SK-N-SH (cell line): Measurements from ENCODE around the gene SF3B6. TPM values are rescaled to one million over a fixed set of nuclear protein-coding genes. Genes with fewer than 3 reads are reported as not detected.
"Not testable (repeated sequence)": the region's sequence is repeated elsewhere in the genome, so short reads cannot be mapped to it uniquely, and the experiment has no call there.

Experiments
- CTCF ChIA-PET: fragments of 300-600, 350-600 bp; formaldehyde crosslinking; extraction: SDS; loops from one replicate; lab custom pipeline; 2021; lab: Yijun Ruan, JAX
- POLR2A ChIA-PET: fragments of 350-600 bp; sonication (Branson Sonifier 250); formaldehyde crosslinking; extraction: SDS; loops from one replicate; lab custom pipeline; 2020; ENCODE audit warnings: antibody characterized with exemption, inconsistent platforms; lab: Yijun Ruan, JAX
- DNase-seq: peaks from one replicate; pipeline ENCODE4 v3.0.0; 2012
- H2AFZ ChIP-seq: fragments of 200-600 bp; sonication (generic); 2 replicates; pipeline ENCODE4 v1.8.1; 2016; ENCODE audit warnings: antibody characterized with exemption, mild to moderate bottlenecking, low read depth
- H3F3A ChIP-seq: fragments of 200-600 bp; sonication (generic); replicated peaks from 2 replicates; pipeline ENCODE3; 2016; ENCODE audit warnings: antibody characterized with exemption, mild to moderate bottlenecking; ENCODE audit not compliant: insufficient read depth
- H3K27ac ChIP-seq, 2 experiments: fragments of 200-500 bp in 1 of 2; fragments of 200-600 bp in 1 of 2; sonication (Bioruptor generic) in 1 of 2; sonication (generic), shearing (Covaris generic) in 1 of 2; 2 replicates each; pipeline versions ENCODE4 v1.5.1 to v1.6.1; 2014 to 2016; ENCODE audit warnings: low read depth in 2 of 2, inconsistent platforms in 1 of 2, low read length in 1 of 2, mild to moderate bottlenecking in 1 of 2, mixed read lengths in 1 of 2
- H3K27me3 ChIP-seq: fragments of 200-600 bp; sonication (generic), shearing (Covaris generic); 2 replicates; pipeline ENCODE4 v1.6.1; 2016; ENCODE audit warnings: mixed run types; ENCODE audit not compliant: insufficient read depth
- H3K36me3 ChIP-seq, 2 experiments: fragments of 200-500 bp in 1 of 2; fragments of 200-600 bp in 1 of 2; sonication (Bioruptor generic) in 1 of 2; sonication (generic) in 1 of 2; replicated peaks in 1 of 2; 2 replicates each; pipeline versions ENCODE3 to v1.5.1; 2014 to 2016; ENCODE audit warnings: low read length in 1 of 2, mild to moderate bottlenecking in 1 of 2; ENCODE audit not compliant: insufficient read depth in 2 of 2, control insufficient read depth in 1 of 2
- H3K4me1 ChIP-seq, 2 experiments: fragments of 200-500 bp in 1 of 2; fragments of 200-600 bp in 1 of 2; sonication (Bioruptor generic) in 1 of 2; sonication (generic), shearing (Covaris generic) in 1 of 2; 2 replicates each; pipeline versions ENCODE4 v1.5.1 to v1.6.1; 2014 to 2016; ENCODE audit warnings: low read depth in 1 of 2, low read length in 1 of 2, mixed run types in 1 of 2; ENCODE audit not compliant: insufficient read depth in 2 of 2, control insufficient read depth in 1 of 2
- H3K4me2 ChIP-seq: fragments of 200-600 bp; sonication (generic), shearing (Covaris generic); 2 replicates; pipeline ENCODE4 v1.6.1; 2017; ENCODE audit warnings: mixed run types
- H3K4me3 ChIP-seq, 2 experiments: fragments of 200-500 bp in 1 of 2; fragments of 200-600 bp in 1 of 2; sonication (Bioruptor generic) in 1 of 2; sonication (generic), shearing (Covaris generic) in 1 of 2; 2 replicates each; pipeline versions ENCODE4 v1.5.1 to v1.8.1; 2014 to 2016; ENCODE audit warnings: low read depth in 2 of 2, inconsistent platforms in 1 of 2, low read length in 1 of 2, mild to moderate bottlenecking in 1 of 2, mixed read lengths in 1 of 2, moderate library complexity in 1 of 2
- H3K79me2 ChIP-seq: fragments of 200-600 bp; sonication (generic); 2 replicates; pipeline ENCODE4 v1.8.1; 2017; ENCODE audit warnings: mild to moderate bottlenecking; ENCODE audit not compliant: insufficient read depth
- H3K9ac ChIP-seq: fragments of 200-600 bp; sonication (generic); 2 replicates; pipeline ENCODE4 v1.6.1; 2017; ENCODE audit warnings: mixed run types
- H3K9me2 ChIP-seq: fragments of 200-600 bp; sonication (generic); 2 replicates; pipeline ENCODE4 v1.6.1; 2017; ENCODE audit warnings: mixed run types
- H3K9me3 ChIP-seq: fragments of 200-600 bp; sonication (generic); 2 replicates; pipeline ENCODE4 v1.6.1; 2017; ENCODE audit warnings: mixed run types, mild to moderate bottlenecking, moderate library complexity
- H4K20me1 ChIP-seq: fragments of 200-600 bp; sonication (generic); 2 replicates; pipeline ENCODE4 v1.6.1; 2017; ENCODE audit warnings: mild to moderate bottlenecking, mixed run types; ENCODE audit not compliant: insufficient read depth
- CHD2 ChIP-seq: fragments of 150-350 bp; IDR thresholded peaks from 2 replicates; pipeline ENCODE4 v1.6.1; 2018; ENCODE audit warnings: low read length; ENCODE audit not compliant: partially characterized antibody
- EP300 ChIP-seq, 2 experiments: IDR thresholded peaks; 2 replicates each; pipeline versions ENCODE4 v1.4.0 to v1.6.1; 2012; ENCODE audit warnings: borderline replicate concordance in 1 of 2, low read depth in 1 of 2, low read length in 1 of 2
- MXI1 ChIP-seq: IDR thresholded peaks from 2 replicates; pipeline ENCODE4 v1.6.1; 2012; ENCODE audit warnings: mild to moderate bottlenecking, low read depth, low read length, improper control_type of control experiment
- WGBS: methylation state at CpG from one replicate; pipeline ENCODE4 v1.1.6; 2017; ENCODE audit warnings: low lambda C conversion rate; 5-methylcytosine and 5-hydroxymethylcytosine counted together
- polyA plus RNA-seq, 3 experiments: library from polyadenylated mRNA; depleted of rRNA; stranded (reverse); fragments of >200 nt; gene quantifications; 2 replicates each; pipeline ENCODE4 v1.2.3, GENCODE V29; 2012

Gene SF3B6
- polyA plus RNA-seq, 1 of the 3 experiments (the other 2 are of a cell fraction), result 275 TPM

DNA sequence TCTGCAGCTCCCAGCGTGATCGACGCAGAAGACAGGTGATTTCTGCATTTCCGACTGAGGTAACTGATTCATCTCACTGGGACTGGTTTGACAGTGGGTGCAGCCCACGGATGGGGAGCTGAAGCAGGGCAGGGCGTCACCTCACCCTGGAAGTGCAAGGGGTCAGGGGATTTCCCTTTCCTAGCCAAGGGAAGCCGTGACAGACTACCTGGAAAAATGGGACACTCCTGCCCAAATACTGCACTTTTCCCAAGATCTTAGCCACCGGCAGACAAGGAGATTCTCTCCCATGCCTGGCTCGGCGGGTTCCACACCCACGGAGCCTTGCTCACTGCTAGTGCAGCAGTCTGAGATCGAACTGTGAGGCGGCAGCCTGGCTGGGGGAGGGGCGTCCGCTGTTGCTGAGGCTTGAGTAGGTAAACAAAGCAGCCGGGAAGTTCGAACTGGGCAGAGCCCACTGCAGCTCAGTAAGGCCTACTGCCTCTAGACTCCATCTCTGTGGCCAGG lies 19.1 kb upstream of the SF3B6 start:
- H3K9me3 ChIP-seq, H3K79me2 ChIP-seq, POLR2A ChIA-PET, H4K20me1 ChIP-seq, H3K4me1 ChIP-seq, H3K27me3 ChIP-seq, H3K9me2 ChIP-seq, H3F3A ChIP-seq, H3K4me3 ChIP-seq, H2AFZ ChIP-seq, H3K27ac ChIP-seq, H3K36me3 ChIP-seq, DNase-seq, H3K4me2 ChIP-seq, H3K9ac ChIP-seq: not testable (repeated sequence)
- CTCF ChIA-PET, result interaction anchor here (0.6 to 1.1 kb wide), 2 partner anchors 27 to 547 kb away, joined by 3 to 4 read pairs; no protein-coding TSS in a partner anchor
- WGBS, result 82% methylated on average over 17 of the region's 17 CpGs

DNA sequence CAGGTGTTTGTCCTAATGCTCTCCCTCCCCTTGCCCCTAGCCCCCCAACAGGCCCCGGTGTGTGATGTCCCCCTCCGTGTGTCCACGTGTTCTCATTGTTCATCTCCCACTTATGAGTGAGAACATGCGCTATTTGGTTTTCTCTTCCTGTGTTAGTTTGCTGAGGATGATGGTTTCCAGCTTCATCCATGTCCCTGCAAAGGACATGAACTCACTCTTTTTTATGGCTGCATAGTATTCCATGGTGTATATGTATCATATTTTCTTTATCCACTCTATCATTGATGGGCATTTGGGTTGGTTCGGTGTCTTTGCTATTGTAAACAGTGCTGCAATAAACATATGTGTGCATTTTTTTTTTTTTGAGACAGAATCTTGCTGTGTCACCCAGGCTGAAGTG lies 17.1 kb upstream of the SF3B6 start:
- H4K20me1 ChIP-seq, H3K27me3 ChIP-seq, DNase-seq, H3K79me2 ChIP-seq, H3K9me3 ChIP-seq, H3K9me2 ChIP-seq, H3K4me1 ChIP-seq, H3K4me2 ChIP-seq, H3K9ac ChIP-seq, POLR2A ChIA-PET, H3K4me3 ChIP-seq, H2AFZ ChIP-seq, H3K36me3 ChIP-seq, H3F3A ChIP-seq, H3K27ac ChIP-seq: not testable (repeated sequence)
- CTCF ChIA-PET, result interaction anchor here (1.5 to 1.6 kb wide), 2 partner anchors 9 to 166 kb away, joined by 3 to 6 read pairs; partner anchors contain the start of genes ATAD2B and TP53I3
- 94% methylated on average over 5 of the region's 5 CpGs for WGBS

DNA sequence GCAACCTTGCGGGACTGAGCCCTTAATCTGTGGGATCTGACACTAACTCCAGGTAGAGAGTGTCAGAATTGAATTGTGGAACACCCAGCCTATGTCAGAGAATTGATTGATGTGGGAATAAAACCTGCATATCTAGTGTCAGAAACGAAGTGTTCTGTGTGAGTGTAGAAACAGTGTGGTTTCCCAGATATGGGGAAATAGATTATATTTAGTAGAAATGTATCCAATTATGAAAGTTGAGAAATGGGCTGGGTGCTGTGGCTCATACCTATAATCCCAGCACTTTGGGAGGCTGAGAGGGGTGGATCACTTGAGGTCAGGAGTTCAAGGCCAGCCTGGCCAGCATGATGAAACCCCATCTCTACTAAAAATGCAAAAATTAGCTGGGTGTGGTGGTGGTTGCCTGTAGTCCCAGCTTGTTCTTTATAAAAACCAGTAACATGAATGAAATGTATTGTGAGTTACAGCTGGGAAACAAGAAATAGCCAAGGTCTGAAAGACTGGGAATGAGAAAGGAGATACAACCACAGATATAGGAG lies 12.8 kb upstream of the SF3B6 start:
- ChIA-PET CTCF (interaction anchor here (1.2 kb wide), 1 partner anchor 162 kb away, joined by 4 read pairs; the partner anchor contains the start of gene ATAD2B), POLR2A (no interaction called here)
- no peaks in the 10 kb centered on the region for H3K79me2 ChIP-seq
- no peaks in the 10 kb centered on the region for H3K9me2 ChIP-seq
- H2AFZ ChIP-seq, result no peak overlapping the region
- no peaks in the 10 kb centered on the region for H3K9me3 ChIP-seq
- no peak overlapping the region for H3K9ac ChIP-seq
- H3K4me1 ChIP-seq, result peaks cover 0 to 8% of the 10 kb centered on the region in 2 experiments; a peak in 2 of 4 replicates
- H3K27ac ChIP-seq, result no peak overlapping the region
- no peak overlapping the region for H3K4me2 ChIP-seq
- peaks cover 0 to 4% of the 10 kb centered on the region in 2 experiments for H3K36me3 ChIP-seq
- peaks cover 16% of the 10 kb centered on the region for H3F3A ChIP-seq
- 85% methylated on average over 2 of the region's 2 CpGs for WGBS
- H3K4me3 ChIP-seq, result no peak overlapping the region
- DNase-seq, result no peak
- no peaks in the 10 kb centered on the region for H3K27me3 ChIP-seq
- no peaks in the 10 kb centered on the region for H4K20me1 ChIP-seq
- TF ChIP-seq CHD2, result no peak
- TF ChIP-seq, all 33 proteins: peak for 0

DNA sequence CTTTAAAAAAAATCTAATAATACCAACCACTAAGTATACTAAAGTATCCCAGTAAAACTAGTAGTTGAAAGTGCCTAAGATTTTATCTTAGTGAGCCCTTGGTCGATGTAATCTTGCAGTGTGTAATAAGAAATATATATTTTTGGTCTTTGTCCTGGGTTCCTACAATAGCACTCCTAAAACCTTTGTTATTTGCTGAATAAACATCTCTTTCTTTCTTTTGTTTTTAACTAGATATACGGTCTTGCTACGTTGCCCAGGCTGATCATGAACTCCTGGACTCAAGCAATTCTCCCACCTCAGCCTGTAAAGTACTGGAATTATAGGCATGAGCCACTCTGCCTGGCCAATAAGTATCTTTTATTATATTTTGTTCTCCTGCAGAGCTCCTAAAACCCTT lies 10.9 kb upstream of the SF3B6 start:
- WGBS, result 70% methylated on average over 3 of the region's 3 CpGs
- POLR2A ChIA-PET, result no interaction called here
- TF ChIP-seq EP300 (IDR thresholded peaks at IDR 0.05; ENCODE audit: borderline replicate concordance in 1 of 2, low read depth in 1 of 2, low read length in 1 of 2) (no peak), MXI1 (no peak)
- TF ChIP-seq, all 33 proteins: peak for 0

More for the DNA sequence above, 10.9 kb upstream of the SF3B6 start:
- no peak for DNase-seq
- Histone ChIP-seq H4K20me1 (no peaks in the 10 kb centered on the region), H3K27me3 (no peaks in the 10 kb centered on the region), H3K9me2 (no peaks in the 10 kb centered on the region), H3F3A (peaks cover 29% of the 10 kb centered on the region), H3K79me2 (peaks cover 13% of the 10 kb centered on the region; the same call in 1 of the 2 replicates), H3K27ac (no peak overlapping the region), H3K4me1 (peaks cover 0 to 21% of the 10 kb centered on the region in 2 experiments; a peak in 2 of 4 replicates), H3K36me3 (peaks cover 10 to 15% of the 10 kb centered on the region in 2 experiments), H3K4me3 (no peak overlapping the region), H3K9me3 (no peaks in the 10 kb centered on the region), H3K9ac (no peak overlapping the region), H3K4me2 (no peak overlapping the region), H2AFZ (no peak overlapping the region)
- CTCF ChIA-PET, result interaction anchor here (0.8 to 1.0 kb wide), 2 partner anchors 295 to 296 kb away, joined by 3 to 5 read pairs; no protein-coding TSS in a partner anchor
